Measurements from ENCODE around the gene CERS6. TPM values are rescaled to one million over a fixed set of nuclear protein-coding genes. Genes with fewer than 3 reads are reported as not detected.

The CERS6 gene
- total RNA-seq, 1 donor from 2014 or later: 10.9 TPM

DNA sequence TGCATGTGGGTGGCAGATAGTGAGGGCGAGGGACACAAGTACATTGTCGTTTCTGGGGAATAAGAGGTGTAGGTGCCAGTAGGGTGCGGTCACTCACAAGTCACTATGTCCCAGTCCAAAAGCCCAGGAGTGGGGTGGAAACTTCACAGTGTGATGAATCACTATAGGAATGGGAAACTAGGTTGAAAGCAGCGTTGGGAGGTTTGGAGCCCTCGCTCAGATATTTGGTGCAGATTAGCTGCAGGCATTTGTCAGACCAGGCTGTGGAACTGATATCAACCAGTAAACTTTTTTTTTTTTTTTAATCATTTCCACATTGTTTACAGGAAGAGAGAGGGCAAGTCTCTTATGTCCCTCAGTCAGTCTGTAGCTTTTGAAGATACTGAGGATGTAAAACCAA, 121.8 kb downstream of the CERS6 start:
- H3K9me3 ChIP-seq: no peaks in the 10 kb centered on the region
- intact Hi-C loops (cut with DNase I): no loop called here
- no peaks in the 10 kb centered on the region for H3K36me3 ChIP-seq
- H3K4me1 ChIP-seq: no peaks in the 10 kb centered on the region
- H3K27me3 ChIP-seq: no peaks in the 10 kb centered on the region
- TF ChIP-seq, protein P1, sequence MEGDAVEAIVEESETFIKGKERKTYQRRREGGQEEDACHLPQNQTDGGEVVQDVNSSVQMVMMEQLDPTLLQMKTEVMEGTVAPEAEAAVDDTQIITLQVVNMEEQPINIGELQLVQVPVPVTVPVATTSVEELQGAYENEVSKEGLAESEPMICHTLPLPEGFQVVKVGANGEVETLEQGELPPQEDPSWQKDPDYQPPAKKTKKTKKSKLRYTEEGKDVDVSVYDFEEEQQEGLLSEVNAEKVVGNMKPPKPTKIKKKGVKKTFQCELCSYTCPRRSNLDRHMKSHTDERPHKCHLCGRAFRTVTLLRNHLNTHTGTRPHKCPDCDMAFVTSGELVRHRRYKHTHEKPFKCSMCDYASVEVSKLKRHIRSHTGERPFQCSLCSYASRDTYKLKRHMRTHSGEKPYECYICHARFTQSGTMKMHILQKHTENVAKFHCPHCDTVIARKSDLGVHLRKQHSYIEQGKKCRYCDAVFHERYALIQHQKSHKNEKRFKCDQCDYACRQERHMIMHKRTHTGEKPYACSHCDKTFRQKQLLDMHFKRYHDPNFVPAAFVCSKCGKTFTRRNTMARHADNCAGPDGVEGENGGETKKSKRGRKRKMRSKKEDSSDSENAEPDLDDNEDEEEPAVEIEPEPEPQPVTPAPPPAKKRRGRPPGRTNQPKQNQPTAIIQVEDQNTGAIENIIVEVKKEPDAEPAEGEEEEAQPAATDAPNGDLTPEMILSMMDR (IDR thresholded peaks at IDR 0.05): no peak
- no peak overlapping the region for H3K27ac ChIP-seq
- no peak for DNase-seq (ENCODE audit: low spot score in 2 of 2)
- H3K4me3 ChIP-seq: no peak overlapping the region

DNA sequence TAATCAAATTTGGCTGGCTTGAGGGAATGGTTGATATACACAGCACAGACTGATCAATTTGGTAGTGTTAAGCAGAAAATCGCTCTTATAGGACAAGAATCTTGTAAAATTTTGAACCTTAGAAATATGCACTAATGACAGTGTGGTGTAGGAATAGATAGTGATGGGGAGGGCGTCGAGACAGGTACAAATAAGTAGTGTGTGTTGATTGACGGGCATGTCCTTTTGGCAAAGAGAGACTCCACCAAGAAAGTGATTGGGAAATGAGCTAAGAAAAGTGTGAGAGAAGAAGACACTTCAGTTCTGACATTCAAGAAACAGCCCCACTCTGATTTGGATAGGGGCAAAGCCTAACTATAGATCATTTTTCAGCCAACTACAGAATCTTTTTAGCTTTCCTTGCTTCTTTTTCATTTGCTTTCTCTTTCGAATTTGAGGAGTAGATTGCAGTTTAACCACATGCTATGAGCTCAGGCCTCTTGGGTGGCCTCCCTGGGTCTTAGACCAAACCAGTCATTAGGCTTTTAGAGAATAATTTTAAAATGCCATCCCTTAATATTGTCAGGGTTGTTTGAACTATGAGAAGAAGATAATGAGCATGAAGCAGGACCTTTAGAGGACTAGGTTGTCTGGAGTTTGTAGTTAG, 127.1 kb downstream of the CERS6 start:
- DNase-seq (ENCODE audit: low spot score in 2 of 2): no peak
- intact Hi-C loops (cut with DNase I): no loop called here

DNA sequence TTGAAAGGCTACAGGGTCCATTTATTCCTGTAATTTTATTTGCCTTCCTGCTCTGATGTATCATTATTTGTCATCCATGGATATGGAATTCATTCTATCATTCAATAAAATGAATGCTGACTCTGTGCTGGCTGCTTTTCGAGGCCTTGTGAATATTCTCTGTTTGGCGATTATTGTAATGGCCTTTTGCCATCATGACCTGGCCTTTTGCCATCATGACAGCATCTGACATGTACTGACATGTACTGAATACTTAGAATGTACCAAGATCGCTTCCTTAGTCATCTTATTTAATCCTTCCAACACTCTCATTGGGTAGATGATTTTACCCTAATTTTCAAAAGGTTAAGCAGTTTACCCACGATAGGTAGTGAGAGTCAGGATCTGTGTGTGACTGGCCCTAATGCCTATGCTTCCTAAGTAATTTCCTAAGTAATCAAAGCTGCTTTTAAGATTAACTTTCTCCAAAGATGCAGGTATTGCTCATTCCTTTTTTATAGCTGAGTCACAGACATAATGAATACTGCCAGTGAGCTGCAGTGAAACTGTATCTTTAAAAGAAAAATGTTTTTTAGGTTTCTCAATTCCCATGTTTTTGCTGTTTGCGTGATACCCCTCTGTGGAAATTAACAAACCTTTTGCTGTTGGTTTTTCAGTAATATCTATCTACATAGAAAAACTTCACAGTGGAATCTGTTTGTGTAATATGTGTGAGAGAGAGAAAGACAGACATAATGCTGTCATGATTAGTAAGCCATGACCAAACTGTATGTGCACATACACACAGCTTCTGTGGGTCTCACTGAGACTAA, 127.8 kb downstream of the CERS6 start:
- H3K36me3 ChIP-seq: no peaks in the 10 kb centered on the region
- TF ChIP-seq, protein P1 (IDR thresholded peaks at IDR 0.05): no peak
- no peak overlapping the region for H3K27ac ChIP-seq
- H3K27me3 ChIP-seq: no peaks in the 10 kb centered on the region
- H3K4me3 ChIP-seq: no peak overlapping the region
- no peaks in the 10 kb centered on the region for H3K4me1 ChIP-seq
- H3K9me3 ChIP-seq: no peaks in the 10 kb centered on the region
- intact Hi-C loops (cut with DNase I): no loop called here
- no peak for DNase-seq (ENCODE audit: low spot score in 2 of 2)

More for the DNA sequence above, 127.1 kb downstream of the CERS6 start:
- no peaks in the 10 kb centered on the region for H3K27me3 ChIP-seq
- TF ChIP-seq, protein P1 (IDR thresholded peaks at IDR 0.05): no peak
- H3K4me3 ChIP-seq: no peak overlapping the region
- H3K36me3 ChIP-seq: no peaks in the 10 kb centered on the region
- H3K27ac ChIP-seq: no peak overlapping the region
- H3K4me1 ChIP-seq: no peaks in the 10 kb centered on the region
- no peaks in the 10 kb centered on the region for H3K9me3 ChIP-seq

DNA sequence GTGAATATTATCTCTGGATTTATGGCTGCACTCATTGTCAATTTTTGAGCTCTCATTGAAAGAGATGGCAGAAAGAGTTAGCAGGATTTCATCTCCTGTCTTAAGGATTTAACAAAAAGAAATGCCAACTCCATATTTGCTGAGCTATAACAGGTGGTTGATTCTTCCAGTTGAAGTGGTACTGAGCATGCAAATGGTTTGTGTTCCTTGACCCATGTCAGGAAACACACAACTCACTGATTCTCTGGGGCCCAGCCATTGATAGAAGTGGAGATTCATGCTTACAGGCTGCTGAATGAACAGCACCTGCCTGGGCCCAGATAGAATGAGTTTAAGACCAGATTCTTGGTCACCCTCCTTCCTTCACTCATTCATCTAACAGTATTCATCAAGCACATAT, 128.8 kb downstream of the CERS6 start:
- DNase-seq (ENCODE audit: low spot score in 2 of 2): no peak
- no peaks in the 10 kb centered on the region for H3K4me1 ChIP-seq
- intact Hi-C loops (cut with DNase I): no loop called here
- no peaks in the 10 kb centered on the region for H3K9me3 ChIP-seq
- no peak overlapping the region for H3K27ac ChIP-seq
- no peaks in the 10 kb centered on the region for H3K27me3 ChIP-seq
- H3K36me3 ChIP-seq: no peaks in the 10 kb centered on the region
- TF ChIP-seq, protein P1 (IDR thresholded peaks at IDR 0.05): no peak
- H3K4me3 ChIP-seq: no peak overlapping the region

DNA sequence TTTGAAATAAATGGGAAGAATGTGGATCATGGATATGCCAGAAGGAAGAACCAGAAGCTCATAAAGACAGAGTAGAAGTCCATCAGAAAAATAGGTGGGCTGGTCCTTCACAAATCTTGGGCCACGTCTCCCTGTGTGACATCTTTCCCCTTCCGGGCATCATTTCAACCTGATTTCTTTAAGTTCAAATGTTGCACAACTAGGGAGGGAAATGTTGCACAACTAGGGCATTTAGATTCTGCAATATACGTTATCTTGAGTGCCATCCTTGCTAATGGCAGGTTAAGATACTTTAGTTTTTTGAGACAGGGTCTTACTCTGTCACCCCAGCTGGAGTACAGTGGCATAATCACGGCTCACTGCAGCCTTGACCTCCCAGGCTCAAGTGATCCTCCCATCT, 129.6 kb downstream of the CERS6 start:
- Histone ChIP-seq H3K36me3 (no peaks in the 10 kb centered on the region), H3K27ac (no peak overlapping the region), H3K4me3 (no peak overlapping the region), H3K9me3 (no peaks in the 10 kb centered on the region), H3K27me3 (no peaks in the 10 kb centered on the region), H3K4me1 (no peaks in the 10 kb centered on the region)
- intact Hi-C loops (cut with DNase I): no loop called here
- TF ChIP-seq, protein P1 (IDR thresholded peaks at IDR 0.05): no peak
- DNase-seq (ENCODE audit: low spot score in 2 of 2): no peak
